Bone marrow (tissue), 2 donors: ENCODE results near the gene CNFN.
"Not testable (repeated sequence)": the region's sequence is repeated elsewhere in the genome, so short reads cannot be mapped to it uniquely, and the experiment has no call there.

Experiments used
- DNase-seq, 2 donors: peaks; one replicate each; lab custom pipeline; 2025; lab: John Stamatoyannopoulos, UW

CNFN gene

GRCh38 chr19:42351079-42351735 lies 38.9 kb downstream of the CNFN start:
- DNase-seq = no peak

DNA sequence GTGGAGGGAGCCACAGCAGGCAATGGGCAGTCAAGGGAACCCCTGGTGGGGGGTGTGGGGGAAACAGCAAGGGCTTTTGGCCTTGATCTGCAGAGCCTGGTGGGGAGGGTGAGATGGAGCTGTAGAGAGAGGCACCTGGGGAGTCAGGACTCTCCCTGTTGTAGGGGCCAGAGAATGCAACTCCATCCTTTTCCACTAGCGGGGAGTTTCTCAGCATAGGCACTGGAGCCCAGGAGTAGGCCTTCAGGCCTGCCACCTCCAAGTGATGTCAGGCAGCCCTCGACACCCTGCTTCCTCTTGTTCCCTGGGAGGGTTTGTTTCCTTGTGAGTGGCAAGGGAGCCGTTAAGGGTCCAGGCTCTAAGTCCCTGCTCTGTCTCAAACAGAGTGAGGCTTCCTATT lies 39.7 kb downstream of the CNFN start:
- DNase-seq = no peak

GRCh38 chr19:42349378-42350107 lies 40.6 kb downstream of the CNFN start:
- DNase-seq = no peak

GRCh38 chr19:42348211-42348610 lies 41.9 kb downstream of the CNFN start:
- DNase-seq = no peak

- no peak for DNase-seq
Observed at GRCh38 chr19:42345191-42345812, 44.8 kb downstream of the CNFN start.

DNA sequence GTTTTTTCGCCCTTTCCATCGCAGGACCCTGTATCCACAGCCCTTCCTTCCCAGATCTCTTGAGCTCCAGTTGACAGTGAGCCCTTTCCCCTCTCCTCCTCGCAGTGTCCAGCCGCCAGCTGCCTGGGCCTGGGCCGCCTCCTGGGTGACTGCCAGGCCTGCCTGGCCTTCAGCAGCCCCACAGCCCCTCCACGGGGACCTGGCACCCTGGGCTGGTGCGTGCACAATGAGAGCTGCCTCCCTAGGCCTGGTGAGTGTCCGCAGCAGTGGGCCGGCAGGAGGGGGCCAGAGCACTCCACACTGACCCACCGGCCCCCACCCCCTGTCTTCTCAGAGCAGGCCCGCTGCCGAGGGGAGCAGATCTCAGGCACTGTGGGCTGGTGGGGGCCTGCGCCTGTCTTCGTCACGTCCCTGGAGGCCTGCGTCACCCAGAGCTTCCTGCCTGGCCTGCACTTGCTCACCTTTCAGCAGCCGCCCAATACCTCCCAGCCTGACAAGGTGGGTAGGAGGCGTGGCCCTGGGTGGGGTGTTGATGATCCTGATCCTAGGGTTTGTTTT lies 45.7 kb downstream of the CNFN start:
- no peak for DNase-seq

GRCh38 chr19:42343344-42344110 lies 46.6 kb downstream of the CNFN start:
- no peak for DNase-seq

DNA sequence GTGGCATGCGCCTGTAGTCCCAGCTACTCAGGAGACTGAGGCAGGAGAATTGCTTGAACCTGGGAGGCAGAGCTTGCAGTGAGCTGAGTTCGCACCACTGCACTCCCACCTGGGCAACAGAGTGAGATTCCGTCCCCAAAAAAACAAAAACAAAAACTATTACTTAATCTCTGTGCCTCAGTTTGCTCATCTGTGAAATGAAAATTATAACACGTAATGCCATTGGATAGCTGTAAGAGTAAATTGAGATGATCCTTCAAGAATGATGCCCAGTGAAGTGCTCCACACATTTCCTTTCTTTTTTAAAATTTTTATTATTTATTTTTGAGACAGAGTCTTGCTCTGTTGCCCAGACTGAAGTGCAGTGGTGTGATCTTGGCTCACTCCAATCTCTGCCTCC lies 50.2 kb downstream of the CNFN start:
- not testable (repeated sequence) for DNase-seq

DNA sequence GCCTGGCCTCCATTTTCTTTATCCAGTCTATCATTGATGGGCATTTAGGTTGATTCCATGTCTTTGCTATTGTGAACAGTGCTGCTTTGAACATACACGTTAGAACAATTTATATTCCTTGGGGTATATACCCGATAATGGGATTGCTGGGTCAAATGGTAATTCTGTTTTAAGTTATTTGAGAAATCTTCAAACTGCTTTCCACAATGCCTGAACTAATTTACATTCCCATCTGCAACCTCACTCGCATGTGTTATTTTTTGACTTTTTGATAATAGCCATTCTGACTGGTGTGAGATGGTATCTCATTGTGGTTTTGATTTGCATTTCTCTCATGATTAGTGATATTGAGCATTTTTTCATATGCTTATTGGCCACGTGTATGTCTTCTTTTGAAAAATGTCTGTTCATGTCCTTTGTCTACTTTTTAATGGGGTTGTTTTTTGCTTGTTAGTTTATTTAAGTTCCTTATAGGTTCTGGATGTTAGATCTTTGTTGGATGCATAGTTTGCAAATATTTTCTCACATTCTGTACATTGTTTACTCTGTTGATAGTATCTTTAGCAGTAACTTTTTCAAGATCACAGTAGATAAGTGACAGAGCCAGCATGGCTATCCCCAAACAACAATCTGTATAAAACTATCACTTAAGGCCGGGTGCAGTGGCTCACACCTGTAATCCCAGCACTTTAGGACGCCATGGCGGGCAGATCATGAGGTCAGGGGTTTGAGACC lies 50.8 kb downstream of the CNFN start:
- DNase-seq = not testable (repeated sequence)
